LNCaP clone FGC (cell line): ENCODE data around the gene EMILIN2.
"Not testable (repeated sequence)": the region's sequence is repeated elsewhere in the genome, so short reads cannot be mapped to it uniquely, and the experiment has no call there.

Experiments
- DNase-seq: peaks from one replicate; pipeline ENCODE4 v3.0.0-alpha.2; 2011; ENCODE audit warnings: low read depth
- H3K4me3 ChIP-seq: 2 replicates; pipeline ENCODE4 v1.5.1; 2011; ENCODE audit warnings: mild to moderate bottlenecking, low read depth, low read length, control low read depth
- CTCF ChIP-seq: IDR thresholded peaks from 2 replicates; pipeline ENCODE4 v1.5.1; 2012; ENCODE audit warnings: mild to moderate bottlenecking; ENCODE audit not compliant: control insufficient read depth, insufficient read depth; ENCODE audit errors: extremely low read depth

The EMILIN2 gene

GRCh38 chr18:2846636-2847316 lies at the start of gene EMILIN2:
EMILIN2 (plus strand) TSS chr18:2847006; CDS start chr18:2847189, 183 bp downstream.
- peak within 1 kb of the TSS; percentile 7; the same call in 1 of the 2 replicates for H3K4me3 ChIP-seq
- DNase-seq, result no peak
- TF ChIP-seq CTCF, result no peak

DNA sequence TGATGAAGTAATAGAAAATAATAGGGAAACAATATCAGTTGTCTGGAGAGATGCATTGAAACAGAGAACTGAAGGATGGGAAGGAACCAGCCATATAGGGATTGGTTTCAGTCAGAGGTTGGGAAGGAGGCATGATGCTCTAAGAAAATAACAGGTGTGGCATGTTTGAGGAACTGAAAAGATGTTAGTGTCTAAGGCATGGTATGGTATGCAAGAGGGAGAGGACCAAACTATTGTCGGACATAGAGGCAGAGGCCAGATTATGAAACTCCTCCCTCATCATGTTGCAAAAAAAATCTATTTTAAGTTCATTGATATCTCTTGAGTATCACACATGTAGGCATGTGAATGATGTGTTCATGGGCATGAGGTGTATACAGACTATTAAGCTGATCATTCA lies 48.9 kb upstream of the EMILIN2 start:
- no peak overlapping the region for H3K4me3 ChIP-seq
- no peak for DNase-seq
- no peak for TF ChIP-seq CTCF

DNA sequence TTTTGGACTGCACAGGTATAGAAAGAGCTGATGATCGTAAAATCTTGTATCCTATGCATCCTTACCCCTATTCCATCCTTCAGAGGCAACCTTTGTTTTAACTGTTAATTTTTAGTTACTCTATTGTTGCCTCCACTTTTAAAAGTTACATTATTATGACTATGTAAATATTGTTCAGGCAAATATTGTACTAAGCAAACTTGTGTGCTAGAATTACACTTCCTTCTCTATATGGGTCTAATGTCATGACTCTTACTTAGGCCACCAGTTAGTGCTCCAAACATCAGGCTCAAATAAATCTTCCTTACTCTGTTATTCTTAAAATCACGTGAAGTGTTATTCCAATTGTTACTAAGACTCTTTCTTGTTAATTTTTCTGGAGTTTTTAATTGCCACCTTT lies 47.4 kb upstream of the EMILIN2 start:
- DNase-seq, result no peak
- no peak for TF ChIP-seq CTCF
- H3K4me3 ChIP-seq, result no peak overlapping the region

- no peak for TF ChIP-seq CTCF
- H3K4me3 ChIP-seq, result no peak overlapping the region
- DNase-seq, result peak; percentile 46
Measured at GRCh38 chr18:2805970-2806943, 40.5 kb upstream of the EMILIN2 start.

GRCh38 chr18:2808640-2809039 lies 38.2 kb upstream of the EMILIN2 start:
- H3K4me3 ChIP-seq, DNase-seq: not testable (repeated sequence)

DNA sequence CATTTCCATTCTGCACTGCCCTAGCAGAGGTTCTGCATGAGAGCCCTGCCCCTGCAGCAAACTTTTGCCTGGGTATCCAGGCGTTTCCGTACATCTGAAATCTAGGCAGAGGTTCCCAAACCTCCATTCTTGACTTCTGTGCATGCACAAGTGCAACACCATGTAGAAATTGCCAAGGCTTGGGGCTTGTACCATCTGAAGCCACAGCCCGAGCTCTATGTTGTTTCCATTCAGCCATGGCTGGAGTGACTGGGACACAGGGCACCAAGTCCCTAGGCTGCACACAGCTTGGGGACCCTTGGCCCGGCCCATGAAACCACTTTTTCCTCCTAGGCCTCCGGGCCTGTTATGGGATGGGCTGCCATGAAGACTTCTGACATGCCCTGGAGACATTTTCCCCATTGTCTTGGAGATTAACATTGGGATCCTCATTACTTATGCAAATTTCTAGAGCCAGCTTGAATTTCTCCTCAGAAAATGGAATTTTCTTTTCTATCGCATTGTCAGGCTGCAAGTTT lies 37.1 kb upstream of the EMILIN2 start:
- not testable (repeated sequence) for DNase-seq, H3K4me3 ChIP-seq

DNA sequence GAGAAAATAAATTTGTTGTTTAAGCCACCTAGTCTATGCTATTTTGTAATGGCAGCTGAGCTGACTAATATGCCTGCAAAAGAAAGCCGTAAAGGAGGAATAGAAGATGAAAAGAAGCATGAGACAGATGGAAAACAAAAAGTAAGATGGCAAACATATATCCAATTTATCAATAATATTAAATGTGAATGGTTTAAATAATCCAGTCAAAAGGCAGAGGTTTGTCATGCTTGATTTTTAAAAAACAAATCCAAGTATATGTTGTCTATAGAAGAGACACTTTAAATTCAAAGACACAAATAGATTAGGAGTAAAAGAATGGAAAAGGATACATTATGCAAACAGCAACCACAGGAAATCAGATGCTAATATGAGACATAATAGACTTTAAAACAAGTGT lies 35.4 kb upstream of the EMILIN2 start:
- no peak overlapping the region for H3K4me3 ChIP-seq
- no peak for DNase-seq
- TF ChIP-seq CTCF, result no peak
